GM12891 (cell line): ENCODE data around the gene LPIN1.
"Not testable (repeated sequence)": the region's sequence is repeated elsewhere in the genome, so short reads cannot be mapped to it uniquely, and the experiment has no call there.

ENCODE experiments used
- DNase-seq: peaks from one replicate; pipeline ENCODE4 v3.0.0; 2011; ENCODE audit warnings: low spot score; ENCODE audit not compliant: insufficient read length
- FAIRE-seq: peaks from 2 replicates; lab custom pipeline; 2011; peaks lifted over from hg19 to GRCh38; lab: Jason Lieb, UNC
- PAX5 ChIP-seq: IDR thresholded peaks from 2 replicates; pipeline ENCODE4 v1.6.1; 2011; ENCODE audit warnings: low read length, moderate library complexity, mild to moderate bottlenecking; ENCODE audit not compliant: insufficient read depth, severe bottlenecking
- POLR2A ChIP-seq: IDR thresholded peaks from 2 replicates; pipeline ENCODE4 v1.6.1; 2011; ENCODE audit warnings: low read depth, low read length, control low read depth
- POLR2AphosphoS5 ChIP-seq: IDR thresholded peaks from 2 replicates; pipeline ENCODE4 v1.6.1; 2011; ENCODE audit warnings: low read depth, low read length, control low read depth
- POU2F2 ChIP-seq: IDR thresholded peaks from 2 replicates; pipeline ENCODE4 v1.6.1; 2011; ENCODE audit warnings: low read depth, mild to moderate bottlenecking, control low read depth, low read length, moderate library complexity
- SPI1 ChIP-seq: IDR thresholded peaks from 2 replicates; pipeline ENCODE4 v1.6.1; 2011; ENCODE audit warnings: low read depth, low read length, control low read depth
- TAF1 ChIP-seq: IDR thresholded peaks from 2 replicates; pipeline ENCODE4 v1.6.1; 2011; ENCODE audit warnings: low read depth, low read length, control low read depth

LPIN1 gene

GRCh38 chr2:11726384-11726783 lies 20.0 kb upstream of the LPIN1 start:
- DNase-seq (no peak), FAIRE-seq (no peak)
- TF ChIP-seq POLR2AphosphoS5: no peak
- no peak for TF ChIP-seq PAX5
- no peak for TF ChIP-seq POLR2A
- no peak for TF ChIP-seq SPI1
- no peak for TF ChIP-seq TAF1

- no peak for FAIRE-seq
- TF ChIP-seq POU2F2: no peak
- no peak for TF ChIP-seq PAX5
- no peak for TF ChIP-seq POLR2A
- TF ChIP-seq POLR2AphosphoS5: no peak
- TF ChIP-seq SPI1: no peak
- TF ChIP-seq TAF1: no peak
Measured at GRCh38 chr2:11729362-11730212, 16.8 kb upstream of the LPIN1 start.

GRCh38 chr2:11731214-11731984 lies 15.0 kb upstream of the LPIN1 start:
- FAIRE-seq, DNase-seq: not testable (repeated sequence)

More at GRCh38 chr2:11729362-11730212, 16.8 kb upstream of the LPIN1 start:
- DNase-seq: no peak

GRCh38 chr2:11732587-11732986 lies 13.8 kb upstream of the LPIN1 start:
- FAIRE-seq (no peak), DNase-seq (no peak)
- TF ChIP-seq POLR2A (no peak), POLR2AphosphoS5 (no peak), TAF1 (no peak), SPI1 (no peak), POU2F2 (no peak)

- not testable (repeated sequence) for DNase-seq, FAIRE-seq
Measured at GRCh38 chr2:11737852-11738251, 8.6 kb upstream of the LPIN1 start.

- DNase-seq: no peak
- TF ChIP-seq SPI1 (no peak), POLR2A (no peak), TAF1 (no peak), POLR2AphosphoS5 (no peak), POU2F2 (no peak), PAX5 (no peak)
- no peak for FAIRE-seq
Measured at GRCh38 chr2:11738589-11739436, 7.6 kb upstream of the LPIN1 start.

GRCh38 chr2:11740723-11741122 lies 5.7 kb upstream of the LPIN1 start:
- DNase-seq (no peak), FAIRE-seq (no peak)
- no peak for TF ChIP-seq POLR2AphosphoS5
- TF ChIP-seq POLR2A: no peak
- no peak for TF ChIP-seq TAF1
- no peak for TF ChIP-seq SPI1
- no peak for TF ChIP-seq POU2F2
- no peak for TF ChIP-seq PAX5

- FAIRE-seq (no peak), DNase-seq (no peak)
- TF ChIP-seq PAX5 (no peak), POLR2A (no peak), POU2F2 (no peak), TAF1 (no peak), SPI1 (no peak), POLR2AphosphoS5 (no peak)
Measured at GRCh38 chr2:11742317-11742701, 4.1 kb upstream of the LPIN1 start.

- TF ChIP-seq TAF1: no peak
- no peak for TF ChIP-seq SPI1
- no peak for TF ChIP-seq POLR2A
- no peak for TF ChIP-seq POU2F2
- no peak for TF ChIP-seq POLR2AphosphoS5
- no peak for TF ChIP-seq PAX5
- FAIRE-seq (no peak), DNase-seq (no peak)
Measured at GRCh38 chr2:11742702-11743357, 3.6 kb upstream of the LPIN1 start.
